ENCODE results near the gene SLC25A12. TPM values are rescaled to one million over a fixed set of nuclear protein-coding genes. Genes with fewer than 3 reads are reported as not detected.

Gene SLC25A12
- total and polyA plus RNA-seq, 10 of the 15 experiments (the other 5 are each of a cell fraction or from before 2014, with no cell fraction given): 20.9 to 50.0 (median 33.0) TPM

- no peak for TF ChIP-seq ATF2 (IDR thresholded peaks at IDR 0.05; ENCODE audit: low read length)
- TF ChIP-seq BCL3 (IDR thresholded peaks at IDR 0.05; ENCODE audit: borderline replicate concordance, insufficient read depth, low read depth, low read length, poor library complexity, severe bottlenecking): no peak
- no peak for TF ChIP-seq RAD21 (IDR thresholded peaks at IDR 0.05; ENCODE audit: insufficient read depth, low read depth, low read length)
- TF ChIP-seq MEF2B (IDR thresholded peaks at IDR 0.05; ENCODE audit: partially characterized antibody, poor library complexity, severe bottlenecking): no peak
- TF ChIP-seq SREBF1 (IDR thresholded peaks at IDR 0.05; ENCODE audit: low read length): no peak
- no peak for TF ChIP-seq BACH1 (IDR thresholded peaks at IDR 0.05; ENCODE audit: borderline replicate concordance)
- TF ChIP-seq ZBTB40 (IDR thresholded peaks at IDR 0.05; ENCODE audit: borderline replicate concordance): no peak
- TF ChIP-seq STAT3 (IDR thresholded peaks at IDR 0.05; ENCODE audit: low read depth, low read length): no peak
- no peak for TF ChIP-seq NFYA (IDR thresholded peaks at IDR 0.05; ENCODE audit: borderline replicate concordance, low read depth, low read length)
- TF ChIP-seq JUNB (IDR thresholded peaks at IDR 0.05): no peak
- TF ChIP-seq TAF1 (IDR thresholded peaks at IDR 0.05; ENCODE audit: borderline replicate concordance, low read depth, low read length): no peak
- no peak for TF ChIP-seq REST (IDR thresholded peaks at IDR 0.05; ENCODE audit: low read depth, low read length)
Measured at GRCh38 chr2:171735991-171736710, 157.9 kb downstream of the SLC25A12 start (continued).
